A549 (cell line): ENCODE data around the gene CSNK1D. TPM values are rescaled to one million over a fixed set of nuclear protein-coding genes. Genes with fewer than 3 reads are reported as not detected.

Source experiments
- ATAC-seq, 2 experiments: fragments of 200-7000 bp in 1 of 2; fragments of >200 bp in 1 of 2; cut with Nextera tagmentation in 1 of 2; cut with Tn5 transposase in 1 of 2; 3 replicates each; pipeline versions ENCODE4 v1.8.0 to v1.9.1; 2018 to 2020; ENCODE audit warnings: mild to moderate bottlenecking in 1 of 2, moderate library complexity in 1 of 2
- CTCF ChIA-PET: fragments of 300-600 bp; sonication (Branson Sonifier 250); formaldehyde crosslinking; extraction: SDS; loops from one replicate; lab custom pipeline; 2021; ENCODE audit warnings: antibody characterized with exemption, inconsistent platforms; lab: Yijun Ruan, JAX
- POLR2A ChIA-PET: fragments of 350-600 bp; formaldehyde crosslinking; extraction: SDS; loops from one replicate; lab custom pipeline; 2021; ENCODE audit warnings: antibody characterized with exemption, inconsistent platforms; lab: Yijun Ruan, JAX
- DNase-seq, 2 experiments: peaks; one replicate each; pipeline versions ENCODE4 v3.0.0 to v3.0.0-alpha.2; 2011 to 2016; ENCODE audit warnings: low read depth in 1 of 2, low spot score in 1 of 2
- FAIRE-seq: peaks from 2 replicates; lab custom pipeline; 2011; peaks lifted over from hg19 to GRCh38; lab: Jason Lieb, UNC
- H3K27ac ChIP-seq, 2 experiments: fragments of >200 bp; sonication (Bioruptor Twin); formaldehyde crosslinking; 3 replicates each; pipeline ENCODE4 v1.5.1; 2016 to 2017
- H3K4me1 ChIP-seq: fragments of >200 bp; sonication (Bioruptor Twin); formaldehyde crosslinking; 3 replicates; pipeline ENCODE4 v1.6.1; 2016
- H3K4me2 ChIP-seq: fragments of >200 bp; sonication (Bioruptor Twin); formaldehyde crosslinking; 3 replicates; pipeline ENCODE4 v1.6.1; 2016
- H3K4me3 ChIP-seq: fragments of >200 bp; sonication (Bioruptor Twin); formaldehyde crosslinking; 3 replicates; pipeline ENCODE4 v1.5.1; 2016
- H3K9me3 ChIP-seq: fragments of >200 bp; sonication (Bioruptor Twin); formaldehyde crosslinking; 3 replicates; pipeline ENCODE4 v1.6.1; 2016
- CBX8 ChIP-seq: fragments of 200-600 bp; sonication (generic); IDR thresholded peaks from 2 replicates; pipeline ENCODE4 v1.6.1; 2016
- CEBPB ChIP-seq, 2 experiments: fragments of >200 bp in 1 of 2; sonication (Bioruptor Twin) in 1 of 2; formaldehyde crosslinking in 1 of 2; IDR thresholded peaks; 2 replicates each; pipeline ENCODE4 v1.6.1; 2012 to 2016
- CHD2 ChIP-seq: fragments of 150-350 bp; IDR thresholded peaks from 2 replicates; pipeline ENCODE4 v1.6.1; 2014; ENCODE audit warnings: low read length; ENCODE audit not compliant: partially characterized antibody
- ESRRA ChIP-seq: fragments of 150-350 bp; IDR thresholded peaks from 2 replicates; pipeline ENCODE4 v1.6.1; 2014; ENCODE audit warnings: mild to moderate bottlenecking, low read length, borderline replicate concordance
- FOSB ChIP-seq: fragments of 250-450 bp; sonication (Bioruptor Pico); IDR thresholded peaks from 2 replicates; pipeline ENCODE4 v1.5.0; 2020; ENCODE audit warnings: mild to moderate bottlenecking, moderate library complexity
- HDAC2 ChIP-seq: fragments of 200-600 bp; sonication (generic); IDR thresholded peaks from 2 replicates; pipeline ENCODE4 v1.6.1; 2016
- HEYL ChIP-seq: fragments of 250-450 bp; sonication (Bioruptor Pico); IDR thresholded peaks from 2 replicates; pipeline ENCODE4 v1.8.0; 2021; ENCODE audit warnings: mild to moderate bottlenecking, moderate library complexity
- HOXA7 ChIP-seq: fragments of 250-450 bp; sonication (Bioruptor Pico); IDR thresholded peaks from 2 replicates; pipeline ENCODE4 v1.5.0; 2020; ENCODE audit warnings: mild to moderate bottlenecking, moderate library complexity
- HOXB13 ChIP-seq: fragments of 250-450 bp; sonication (Bioruptor Pico); IDR thresholded peaks from 2 replicates; pipeline ENCODE4 v1.5.0; 2020; ENCODE audit warnings: low read depth, mild to moderate bottlenecking, moderate library complexity
- HOXB5 ChIP-seq: fragments of 250-450 bp; sonication (Bioruptor Pico); IDR thresholded peaks from 2 replicates; pipeline ENCODE4 v1.5.0; 2020; ENCODE audit warnings: mild to moderate bottlenecking, moderate library complexity
- JUNB ChIP-seq: fragments of >200 bp; sonication (Bioruptor Twin); formaldehyde crosslinking; IDR thresholded peaks from 2 replicates; pipeline ENCODE4 v1.6.1; 2016
- KDM5A ChIP-seq: fragments of 200-600 bp; sonication (generic); IDR thresholded peaks from 2 replicates; pipeline ENCODE4 v1.6.1; 2016; ENCODE audit warnings: antibody characterized with exemption, mild to moderate bottlenecking
- MAX ChIP-seq: IDR thresholded peaks from 2 replicates; pipeline ENCODE4 v1.6.1; 2012
- MYC ChIP-seq: IDR thresholded peaks from 2 replicates; pipeline ENCODE4 v1.6.1; 2012; ENCODE audit warnings: mild to moderate bottlenecking, inconsistent platforms, low read length, improper control_type of control experiment, borderline replicate concordance
- NFE2L2 ChIP-seq: fragments of 150-350 bp; conservative IDR thresholded peaks from 2 replicates; pipeline ENCODE4 v1.6.1; 2014; ENCODE audit warnings: low read length
- NPAS2 ChIP-seq: fragments of 250-450 bp; sonication (Bioruptor Pico); IDR thresholded peaks from 2 replicates; pipeline ENCODE4 v1.8.0; 2022; ENCODE audit warnings: mild to moderate bottlenecking, moderate library complexity, borderline replicate concordance
- PHF8 ChIP-seq: fragments of 200-600 bp; sonication (generic); IDR thresholded peaks from 2 replicates; pipeline ENCODE4 v1.6.1; 2016; ENCODE audit warnings: low read depth, mild to moderate bottlenecking, antibody characterized with exemption, moderate library complexity, borderline replicate concordance
- POLR2A ChIP-seq: IDR thresholded peaks from 2 replicates; pipeline ENCODE4 v1.6.1; 2012; ENCODE audit warnings: mild to moderate bottlenecking, low read length
- RARB ChIP-seq: fragments of 250-450 bp; sonication (Bioruptor Pico); IDR thresholded peaks from 2 replicates; pipeline ENCODE4 v1.8.0; 2021; ENCODE audit warnings: mild to moderate bottlenecking, moderate library complexity
- SMC3 ChIP-seq: fragments of >200 bp; sonication (Bioruptor Twin); formaldehyde crosslinking; IDR thresholded peaks from 3 replicates; pipeline ENCODE4 v1.6.1; 2018; ENCODE audit warnings: inconsistent platforms
- SREBF2 ChIP-seq: fragments of 450-650 bp; IDR thresholded peaks from 2 replicates; pipeline ENCODE4 v1.6.1; 2014; ENCODE audit warnings: mild to moderate bottlenecking, moderate library complexity
- TFCP2L1 ChIP-seq: fragments of 250-450 bp; sonication (Bioruptor Pico); IDR thresholded peaks from 2 replicates; pipeline ENCODE4 v1.5.0; 2021; ENCODE audit warnings: mild to moderate bottlenecking
- ZC3H11A ChIP-seq: fragments of 450-650 bp; IDR thresholded peaks from 2 replicates; pipeline ENCODE4 v1.6.1; 2014; ENCODE audit warnings: antibody characterized with exemption, mild to moderate bottlenecking
- ZNF302 ChIP-seq: fragments of 250-450 bp; sonication (Bioruptor Pico); IDR thresholded peaks from 2 replicates; pipeline ENCODE4 v1.9.0; 2021; ENCODE audit warnings: inconsistent platforms, mild to moderate bottlenecking, moderate library complexity
- WGBS: methylation state at CpG from one replicate; pipeline ENCODE4 v1.1.6; 2017; ENCODE audit errors: missing lambda C conversion rate; 5-methylcytosine and 5-hydroxymethylcytosine counted together
- polyA plus RNA-seq, 4 experiments: library from polyadenylated mRNA; depleted of rRNA in 3 of 4; stranded (reverse); fragments of >200 nt; fragmentation: RNase III in 1 of 4; extraction: RNeasy Plus Mini Kit Qiagen cat#74134 plus additional on column Dnase treatment in 1 of 4; gene quantifications; 2 replicates in 3 of 4; 3 replicates in 1 of 4; pipeline ENCODE4 v1.2.3, GENCODE V29; 2011 to 2017
- TF ChIP-seq, protein P1 (sequence below): IDR thresholded peaks from 2 replicates; pipeline ENCODE4 v1.6.1; 2012
- TF ChIP-seq, protein P2 (sequence below): fragments of >200 bp; sonication (Bioruptor Twin); formaldehyde crosslinking; IDR thresholded peaks from 3 replicates; pipeline ENCODE4 v1.5.1; 2016

The CSNK1D gene
- polyA plus RNA-seq, 2 of the 4 experiments (the other 2 are of a cell fraction), result 130 to 163 TPM

- no peak for TF ChIP-seq TFCP2L1 (CRISPR knock-in tag)
- no peak for TF ChIP-seq NFE2L2
- TF ChIP-seq, protein P1, sequence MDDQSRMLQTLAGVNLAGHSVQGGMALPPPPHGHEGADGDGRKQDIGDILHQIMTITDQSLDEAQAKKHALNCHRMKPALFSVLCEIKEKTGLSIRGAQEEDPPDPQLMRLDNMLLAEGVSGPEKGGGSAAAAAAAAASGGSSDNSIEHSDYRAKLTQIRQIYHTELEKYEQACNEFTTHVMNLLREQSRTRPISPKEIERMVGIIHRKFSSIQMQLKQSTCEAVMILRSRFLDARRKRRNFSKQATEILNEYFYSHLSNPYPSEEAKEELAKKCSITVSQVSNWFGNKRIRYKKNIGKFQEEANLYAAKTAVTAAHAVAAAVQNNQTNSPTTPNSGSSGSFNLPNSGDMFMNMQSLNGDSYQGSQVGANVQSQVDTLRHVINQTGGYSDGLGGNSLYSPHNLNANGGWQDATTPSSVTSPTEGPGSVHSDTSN, result no peak
- no peak for TF ChIP-seq HEYL (CRISPR knock-in tag)
- TF ChIP-seq, all 56 proteins: peak for 0
- H3K27ac ChIP-seq, result peak overlapping the region; percentile 76 to 84; a peak in 4 of 6 replicates
- POLR2A ChIA-PET, result no interaction called here
- H3K4me3 ChIP-seq, result no peak overlapping the region
- CTCF ChIA-PET, result interaction anchor here (0.8 to 17.6 kb wide), 9 partner anchors 10 to 209 kb away, joined by 3 to 289 read pairs (median 6); partner anchors contain the start of gene SECTM1
- ATAC-seq (no peak), FAIRE-seq (no peak), DNase-seq (no peak)
- peaks cover 86% of the 10 kb centered on the region for H3K4me1 ChIP-seq
- WGBS, result 87% methylated on average over 21 of the region's 22 CpGs
- H3K4me2 ChIP-seq, result no peak overlapping the region; the same call in 2 of the 3 replicates
- no peaks in the 10 kb centered on the region for H3K9me3 ChIP-seq
Observed at GRCh38 chr17:82239926-82240505, 33.5 kb downstream of the CSNK1D start.

GRCh38 chr17:82239401-82239925 lies 34.0 kb downstream of the CSNK1D start:
- no peak for DNase-seq
- Histone ChIP-seq H3K4me3 (no peak overlapping the region), H3K9me3 (no peaks in the 10 kb centered on the region), H3K4me2 (peak overlapping the region; percentile 22; the same call in 2 of the 3 replicates), H3K4me1 (peaks cover 88% of the 10 kb centered on the region), H3K27ac (peak overlapping the region; percentile 50 to 84; a peak in 4 of 6 replicates)
- ChIA-PET POLR2A (no interaction called here), CTCF (interaction anchor here (0.8 to 17.6 kb wide), 8 partner anchors 16 to 209 kb away, joined by 3 to 289 read pairs (median 4); partner anchors contain the start of genes CD7 and SECTM1)
- no peak for ATAC-seq
- TF ChIP-seq JUNB, result no peak
- no peak for TF ChIP-seq SREBF2
- no peak for TF ChIP-seq POLR2A
- TF ChIP-seq CBX8, result no peak
- TF ChIP-seq CHD2, result no peak
- 89% methylated on average over 17 of the region's 17 CpGs for WGBS
- FAIRE-seq, result no peak

- Histone ChIP-seq H3K9me3 (no peaks in the 10 kb centered on the region), H3K27ac (peak overlapping the region; percentile 50 to 84; a peak in 5 of 6 replicates), H3K4me2 (peak overlapping the region; percentile 22), H3K4me3 (no peak overlapping the region), H3K4me1 (peaks cover 88% of the 10 kb centered on the region)
- ATAC-seq, result peak in 1 of 2 experiments; percentile 1; a peak in 3 of 6 replicates
- DNase-seq, result peak in 1 of 2 experiments; percentile 75
- ChIA-PET POLR2A (no interaction called here), CTCF (interaction anchor here (0.8 to 17.6 kb wide), 12 partner anchors 17 to 296 kb away, joined by 3 to 289 read pairs (median 6); partner anchors contain the start of genes CD7 and SECTM1)
- FAIRE-seq, result no peak
- WGBS, result 64% methylated on average over 28 of the region's 33 CpGs
- no peak for TF ChIP-seq ZC3H11A
- peak; percentile 13; the same call in 1 of the 2 replicates for TF ChIP-seq MAX
- TF ChIP-seq POLR2A, result no peak
- no peak for TF ChIP-seq KDM5A
Observed at GRCh38 chr17:82238472-82239201, 34.9 kb downstream of the CSNK1D start.

GRCh38 chr17:82237746-82238471 lies 35.6 kb downstream of the CSNK1D start:
- ATAC-seq, result no peak
- CTCF ChIA-PET, result interaction anchor here (0.5 to 17.6 kb wide), 18 partner anchors 9 to 296 kb away, joined by 3 to 289 read pairs (median 6); partner anchors contain the start of genes SECTM1 and SLC16A3
- Histone ChIP-seq H3K9me3 (no peaks in the 10 kb centered on the region), H3K4me3 (no peak overlapping the region), H3K27ac (peak overlapping the region; percentile 50 to 84; a peak in 5 of 6 replicates), H3K4me2 (peak overlapping the region; percentile 22), H3K4me1 (peaks cover 88% of the 10 kb centered on the region)
- DNase-seq, result no peak
- 93% methylated on average over 27 of the region's 34 CpGs for WGBS
- no peak for FAIRE-seq
- POLR2A ChIA-PET, result no interaction called here
- TF ChIP-seq NPAS2 (CRISPR knock-in tag) (no peak), ZC3H11A (no peak), PHF8 (no peak), NFE2L2 (no peak), MYC (no peak), RARB (CRISPR knock-in tag) (no peak), HDAC2 (no peak), SMC3 (no peak), HOXB13 (CRISPR knock-in tag) (no peak), CBX8 (no peak), FOSB (CRISPR knock-in tag) (no peak), CEBPB (IDR thresholded peaks at IDR 0.05) (no peak), ZNF302 (CRISPR knock-in tag) (no peak), HOXA7 (no peak), HOXB5 (CRISPR knock-in tag) (no peak), ESRRA (no peak)
- TF ChIP-seq, protein P2, sequence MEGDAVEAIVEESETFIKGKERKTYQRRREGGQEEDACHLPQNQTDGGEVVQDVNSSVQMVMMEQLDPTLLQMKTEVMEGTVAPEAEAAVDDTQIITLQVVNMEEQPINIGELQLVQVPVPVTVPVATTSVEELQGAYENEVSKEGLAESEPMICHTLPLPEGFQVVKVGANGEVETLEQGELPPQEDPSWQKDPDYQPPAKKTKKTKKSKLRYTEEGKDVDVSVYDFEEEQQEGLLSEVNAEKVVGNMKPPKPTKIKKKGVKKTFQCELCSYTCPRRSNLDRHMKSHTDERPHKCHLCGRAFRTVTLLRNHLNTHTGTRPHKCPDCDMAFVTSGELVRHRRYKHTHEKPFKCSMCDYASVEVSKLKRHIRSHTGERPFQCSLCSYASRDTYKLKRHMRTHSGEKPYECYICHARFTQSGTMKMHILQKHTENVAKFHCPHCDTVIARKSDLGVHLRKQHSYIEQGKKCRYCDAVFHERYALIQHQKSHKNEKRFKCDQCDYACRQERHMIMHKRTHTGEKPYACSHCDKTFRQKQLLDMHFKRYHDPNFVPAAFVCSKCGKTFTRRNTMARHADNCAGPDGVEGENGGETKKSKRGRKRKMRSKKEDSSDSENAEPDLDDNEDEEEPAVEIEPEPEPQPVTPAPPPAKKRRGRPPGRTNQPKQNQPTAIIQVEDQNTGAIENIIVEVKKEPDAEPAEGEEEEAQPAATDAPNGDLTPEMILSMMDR, result no peak
